ENCODE measurements around the gene RPS17.

The RPS17 gene

GRCh38 chr15:82540055-82540983 lies at the start of gene RPS17:
Gene RPS17 (minus strand): TSS chr15:82540457. CDS start chr15:82540428, 29 bp downstream.
- DNase-seq (ENCODE audit: low read depth), result peak; percentile 95

GRCh38 chr15:82587805-82588204 lies 47.5 kb upstream of the RPS17 start:
- DNase-seq (ENCODE audit: low read depth), result no peak

- DNase-seq (ENCODE audit: low read depth), result no peak
These were observed 44.8 kb upstream of the RPS17 start for GRCh38 chr15:82585072-82585471.

GRCh38 chr15:82580713-82581112 lies 40.5 kb upstream of the RPS17 start:
- DNase-seq (ENCODE audit: low read depth), result no peak

- no peak for DNase-seq (ENCODE audit: low read depth)
These were observed 35.1 kb upstream of the RPS17 start for GRCh38 chr15:82575335-82575734.

GRCh38 chr15:82572986-82573385 lies 32.7 kb upstream of the RPS17 start:
- no peak for DNase-seq (ENCODE audit: low read depth)

GRCh38 chr15:82572311-82572710 lies 32.1 kb upstream of the RPS17 start:
- no peak for DNase-seq (ENCODE audit: low read depth)

GRCh38 chr15:82571722-82572222 lies 31.5 kb upstream of the RPS17 start:
- no peak for DNase-seq (ENCODE audit: low read depth)

- DNase-seq (ENCODE audit: low read depth), result no peak
These were observed 30.7 kb upstream of the RPS17 start for GRCh38 chr15:82570721-82571508.

GRCh38 chr15:82569834-82570233 lies 29.6 kb upstream of the RPS17 start:
- no peak for DNase-seq (ENCODE audit: low read depth)

- DNase-seq (ENCODE audit: low read depth), result no peak
These were observed 28.7 kb upstream of the RPS17 start for GRCh38 chr15:82568986-82569385.

GRCh38 chr15:82567661-82568060 lies 27.4 kb upstream of the RPS17 start:
- no peak for DNase-seq (ENCODE audit: low read depth)

- no peak for DNase-seq (ENCODE audit: low read depth)
These were observed 26.4 kb upstream of the RPS17 start for GRCh38 chr15:82566690-82567089.

GRCh38 chr15:82558502-82558901 lies 18.2 kb upstream of the RPS17 start:
- DNase-seq (ENCODE audit: low read depth), result no peak

- no peak for DNase-seq (ENCODE audit: low read depth)
These were observed 16.2 kb upstream of the RPS17 start for GRCh38 chr15:82556315-82557035.

GRCh38 chr15:82554849-82555248 lies 14.6 kb upstream of the RPS17 start:
- DNase-seq (ENCODE audit: low read depth), result no peak

GRCh38 chr15:82554351-82554750 lies 14.1 kb upstream of the RPS17 start:
- no peak for DNase-seq (ENCODE audit: low read depth)

GRCh38 chr15:82553846-82554245 lies 13.6 kb upstream of the RPS17 start:
- DNase-seq (ENCODE audit: low read depth), result no peak

- DNase-seq (ENCODE audit: low read depth), result no peak
These were observed 12.6 kb upstream of the RPS17 start for GRCh38 chr15:82552861-82553260.

- DNase-seq (ENCODE audit: low read depth), result no peak
These were observed 11.5 kb upstream of the RPS17 start for GRCh38 chr15:82551646-82552247.

- no peak for DNase-seq (ENCODE audit: low read depth)
These were observed 9.0 kb upstream of the RPS17 start for GRCh38 chr15:82549199-82549665.

- no peak for DNase-seq (ENCODE audit: low read depth)
These were observed 8.4 kb upstream of the RPS17 start for GRCh38 chr15:82548700-82549099.

All from stimulated activated CD8-positive, alpha-beta memory T cell treated with anti-CD3 and anti-CD28 coated beads, Interleukin-15, amount 100 ng/mL, for 1 hour (primary cell).